ENCODE measurements around the gene PPIG.

- TF ChIP-seq RCOR1 (IDR thresholded peaks at IDR 0.05; ENCODE audit: insufficient replicate concordance, low read length) (no peak), CTCF (conservative IDR thresholded peaks at IDR 0.05; ENCODE audit: low read depth, low read length) (no peak), RFX5 (IDR thresholded peaks at IDR 0.05; ENCODE audit: low read depth, low read length) (no peak), ELK1 (IDR thresholded peaks at IDR 0.05; ENCODE audit: borderline replicate concordance, low read depth, low read length) (no peak), POLR2A (IDR thresholded peaks at IDR 0.05; ENCODE audit: low read depth, low read length) (no peak), CEBPB (IDR thresholded peaks at IDR 0.05; ENCODE audit: low read depth, low read length) (no peak), RAD21 (IDR thresholded peaks at IDR 0.05; ENCODE audit: low read length) (no peak), BHLHE40 (IDR thresholded peaks at IDR 0.05; ENCODE audit: low read depth, low read length) (no peak), MAFK (IDR thresholded peaks at IDR 0.05; ENCODE audit: low read depth, low read length) (peak; percentile 61; the same call in 1 of the 2 replicates)
Measured at GRCh38 chr2:169620509-169620908, 36.4 kb downstream of the PPIG start.
